HG03520 (cell line): ENCODE results near the gene DIO3.

Experiments used
- ATAC-seq: cut with Tn5 transposase; IDR thresholded peaks from one replicate; pipeline ENCODE4 v1.9.1; 2021; ENCODE audit warnings: mild to moderate bottlenecking, moderate library complexity; ENCODE audit not compliant: unreplicated experiment

The DIO3 gene

DNA sequence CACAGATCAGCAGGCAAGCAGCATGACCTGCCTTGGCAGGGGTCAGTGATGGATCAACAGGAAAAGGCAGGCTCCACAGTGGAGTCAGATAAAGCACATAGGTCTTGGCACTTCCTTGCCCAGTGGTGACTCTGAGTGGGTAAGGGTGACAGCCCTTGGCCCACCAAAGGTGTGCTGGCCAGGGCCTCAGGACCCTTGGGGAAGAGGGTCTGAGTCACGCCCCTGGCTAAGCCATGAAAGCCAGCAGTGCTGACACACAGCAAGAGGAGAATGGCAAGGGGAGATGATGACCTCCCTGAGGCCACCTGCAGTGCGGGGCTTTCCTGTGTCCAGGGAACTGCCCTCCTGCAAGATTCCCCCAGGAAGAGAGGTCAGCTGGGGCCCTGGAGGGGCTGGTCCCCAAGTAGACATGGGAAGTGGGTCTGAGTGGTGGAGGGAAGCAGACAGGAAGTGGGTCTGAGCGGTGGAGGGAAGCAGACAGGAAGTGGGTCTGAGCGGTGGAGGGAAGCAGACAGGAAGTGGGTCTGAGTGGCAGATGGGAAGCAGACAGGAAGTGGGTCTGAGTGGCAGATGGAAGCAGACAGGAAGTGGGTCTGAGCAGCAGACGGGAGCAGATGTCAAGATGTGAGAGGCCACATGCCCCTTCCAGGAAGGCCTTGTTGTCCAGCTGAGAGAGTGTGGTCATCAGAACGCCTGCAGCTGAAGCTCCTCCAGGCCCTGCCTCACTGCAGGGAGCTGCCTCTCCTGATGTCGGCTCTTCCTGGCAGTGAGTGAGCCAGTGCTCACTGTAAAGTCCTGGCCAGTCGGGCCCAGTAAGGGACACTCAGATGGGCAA lies 34.8 kb downstream of the DIO3 start:
- ATAC-seq: no peak

DNA sequence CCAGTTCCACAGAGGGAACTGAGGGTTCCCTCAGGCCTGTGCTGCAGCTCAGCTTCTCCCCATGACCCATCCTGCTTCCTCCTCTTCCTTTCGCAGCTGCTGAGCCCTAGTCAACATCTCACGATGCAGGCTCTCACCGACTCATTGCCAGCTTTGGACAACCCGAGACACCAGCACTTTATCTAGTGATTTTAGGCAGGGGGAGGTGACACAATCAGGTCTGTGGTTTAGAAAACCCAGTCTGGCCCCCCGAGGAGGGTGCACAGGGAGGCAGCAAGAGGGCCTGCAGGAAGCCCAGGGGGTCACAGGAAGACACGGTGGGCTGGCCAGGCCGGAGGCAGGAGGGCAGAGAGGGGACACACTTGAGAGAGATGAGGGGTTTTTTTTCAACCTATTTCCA lies 35.4 kb downstream of the DIO3 start:
- ATAC-seq: no peak

GRCh38 chr14:101598159-101598558 lies 36.9 kb downstream of the DIO3 start:
- no peak for ATAC-seq

- ATAC-seq: no peak
Measured at GRCh38 chr14:101598571-101599233, 37.4 kb downstream of the DIO3 start.

GRCh38 chr14:101599234-101599885 lies 38.1 kb downstream of the DIO3 start:
- no peak for ATAC-seq

DNA sequence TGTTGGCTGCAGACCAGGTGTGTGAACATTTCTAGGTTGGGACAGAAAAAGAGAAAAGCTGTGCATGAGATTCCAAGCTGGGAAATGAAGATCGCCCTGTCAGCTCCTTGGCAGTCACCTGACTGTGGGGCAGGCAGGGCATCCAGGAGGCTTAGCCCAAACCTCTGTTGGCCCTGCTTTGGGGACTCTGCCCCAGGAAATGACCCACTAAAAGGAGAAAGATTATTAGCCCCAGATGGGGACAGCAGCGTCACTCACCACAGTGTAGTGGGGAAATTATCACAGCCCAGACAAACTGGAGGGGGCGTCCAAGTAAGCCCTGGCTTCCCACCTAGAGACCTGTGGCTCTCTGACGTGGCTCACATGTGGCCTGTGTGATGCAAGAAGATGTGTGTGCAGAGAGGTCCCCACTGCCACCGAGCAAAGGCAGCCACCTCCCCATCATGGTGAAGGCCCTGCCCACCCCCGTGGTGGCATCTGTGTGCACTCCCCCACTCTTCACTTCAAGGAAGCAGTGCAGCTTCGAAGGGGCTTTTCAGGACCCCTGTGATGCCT lies 39.1 kb downstream of the DIO3 start:
- ATAC-seq: no peak

- no peak for ATAC-seq
Measured at GRCh38 chr14:101600891-101601605, 39.8 kb downstream of the DIO3 start.

DNA sequence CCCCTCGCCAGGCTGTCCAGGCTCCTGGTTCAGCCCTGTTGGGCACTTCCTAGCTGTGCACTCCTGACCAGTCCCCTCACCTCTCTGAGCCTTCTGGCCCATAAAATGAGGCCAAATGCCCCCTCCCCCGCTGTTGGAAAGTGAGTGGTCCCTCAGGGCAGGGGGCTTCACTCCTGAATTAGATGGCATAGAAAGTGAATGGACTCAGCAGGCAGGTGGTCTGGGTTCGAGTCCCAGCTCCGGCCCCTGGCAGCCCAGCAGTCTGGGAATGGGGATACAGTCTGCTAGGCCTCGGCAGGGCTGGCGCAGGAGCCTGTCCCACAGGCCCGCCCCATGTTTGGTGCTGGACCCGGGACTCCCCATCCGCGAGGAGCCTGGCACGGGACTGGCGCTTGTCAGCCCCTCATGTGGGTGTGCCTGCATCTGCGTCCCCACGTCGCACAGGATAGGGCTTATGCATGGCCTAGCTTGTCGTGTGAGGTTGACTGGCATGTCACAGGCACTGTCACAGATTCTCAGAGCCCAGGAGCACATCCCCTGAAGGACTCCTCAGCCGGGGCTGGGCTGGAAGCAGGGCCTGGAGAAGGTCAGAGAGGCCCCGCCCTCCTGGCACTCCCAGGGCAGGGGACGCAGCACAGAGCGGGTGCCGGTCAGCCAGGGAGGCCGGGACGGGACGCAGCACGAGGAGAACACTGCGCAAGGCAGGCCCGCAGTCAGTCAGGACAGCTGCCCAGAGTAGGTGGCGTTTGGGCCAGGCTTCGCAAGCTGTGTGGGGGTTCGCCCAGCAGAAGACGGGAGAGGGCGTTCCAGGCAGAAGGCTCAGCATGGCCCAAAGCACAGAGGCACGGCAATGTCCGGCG lies 40.5 kb downstream of the DIO3 start:
- no peak for ATAC-seq

GRCh38 chr14:101602466-101602840 lies 41.2 kb downstream of the DIO3 start:
- ATAC-seq: no peak

GRCh38 chr14:101603096-101603495 lies 41.8 kb downstream of the DIO3 start:
- no peak for ATAC-seq

GRCh38 chr14:101604228-101604934 lies 43.1 kb downstream of the DIO3 start:
- no peak for ATAC-seq

- ATAC-seq: no peak
Measured at GRCh38 chr14:101604935-101605780, 43.9 kb downstream of the DIO3 start.

DNA sequence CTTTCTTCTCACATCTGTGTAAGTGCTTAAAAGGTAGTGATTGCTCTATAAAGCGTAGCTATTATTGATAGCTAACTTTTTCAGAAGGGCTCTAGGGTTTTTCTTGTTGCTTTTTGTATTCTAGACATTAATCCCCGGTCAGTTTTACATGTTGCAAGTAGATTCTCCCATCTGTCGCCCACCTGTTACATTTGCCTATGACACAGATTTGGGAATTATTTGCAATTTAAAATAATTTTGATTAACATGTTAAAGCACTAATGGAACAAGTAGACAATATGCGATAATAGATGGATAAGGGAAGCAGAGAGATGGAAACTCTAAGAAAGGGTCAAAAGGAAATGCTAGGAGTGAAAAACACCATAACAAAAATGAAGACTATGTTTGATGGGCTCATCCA lies 44.5 kb downstream of the DIO3 start:
- no peak for ATAC-seq
